DND-41 (cell line): ENCODE measurements around the gene MRPL27.

Source experiments
- ATAC-seq: fragments of 200-7000 bp; cut with Tn5 transposase; 3 replicates; pipeline ENCODE4 v1.9.1; 2021; ENCODE audit warnings: low read depth; ENCODE audit not compliant: insufficient read depth
- DNase-seq: peaks from one replicate; pipeline ENCODE4 v3.0.0-alpha.2; 2020
- H2AFZ ChIP-seq: 2 replicates; pipeline ENCODE4 v1.6.0; 2012; ENCODE audit warnings: low read depth, low read length
- H3K27ac ChIP-seq: 2 replicates; pipeline ENCODE4 v1.5.1; 2012; ENCODE audit warnings: low read length, inconsistent platforms
- H3K27me3 ChIP-seq: fragments of 200-600 bp; sonication (generic); 2 replicates; pipeline ENCODE4 v1.6.0; 2012; ENCODE audit warnings: low read length, mild to moderate bottlenecking, inconsistent platforms; ENCODE audit not compliant: insufficient read depth, poor library complexity
- H3K36me3 ChIP-seq: 2 replicates; pipeline ENCODE4 v1.5.1; 2012; ENCODE audit warnings: low read length, inconsistent platforms; ENCODE audit not compliant: insufficient read depth
- H3K4me1 ChIP-seq: 2 replicates; pipeline ENCODE4 v1.5.1; 2012; ENCODE audit warnings: mild to moderate bottlenecking, low read length; ENCODE audit not compliant: insufficient read depth
- H3K4me2 ChIP-seq: 2 replicates; pipeline ENCODE4 v1.6.0; 2012; ENCODE audit warnings: mild to moderate bottlenecking, moderate library complexity, low read length, inconsistent platforms; ENCODE audit not compliant: insufficient read depth
- H3K4me3 ChIP-seq, 2 experiments: fragments of 200-600 bp in 1 of 2; shearing (Covaris generic) in 1 of 2; 2 replicates each; pipeline ENCODE4 v1.5.1; 2012 to 2016; ENCODE audit warnings: inconsistent platforms in 2 of 2, low read length in 2 of 2, mild to moderate bottlenecking in 2 of 2, low read depth in 1 of 2, moderate library complexity in 1 of 2
- H3K79me2 ChIP-seq: 2 replicates; pipeline ENCODE4 v1.6.0; 2012; ENCODE audit warnings: low read length, inconsistent platforms; ENCODE audit not compliant: insufficient read depth
- H3K9ac ChIP-seq: 2 replicates; pipeline ENCODE4 v1.6.0; 2012; ENCODE audit warnings: low read depth, mild to moderate bottlenecking, inconsistent platforms, low read length, moderate library complexity
- H3K9me3 ChIP-seq: 2 replicates; pipeline ENCODE4 v1.5.1; 2012; ENCODE audit warnings: low read length, moderate library complexity, mild to moderate bottlenecking, inconsistent platforms; ENCODE audit not compliant: insufficient read depth, severe bottlenecking
- H4K20me1 ChIP-seq: 2 replicates; pipeline ENCODE4 v1.6.0; 2012; ENCODE audit warnings: low read length; ENCODE audit not compliant: insufficient read depth
- CTCF ChIP-seq: IDR thresholded peaks from 2 replicates; pipeline ENCODE4 v1.5.1; 2012; ENCODE audit warnings: borderline replicate concordance, low read length, moderate library complexity, mild to moderate bottlenecking; ENCODE audit not compliant: poor library complexity, severe bottlenecking; ENCODE audit errors: extremely low read depth
- EZH2 ChIP-seq: IDR thresholded peaks from 3 replicates; pipeline ENCODE4 v1.6.1; 2012; ENCODE audit warnings: borderline replicate concordance, low read depth, mild to moderate bottlenecking, moderate library complexity, low read length, inconsistent platforms; ENCODE audit not compliant: severe bottlenecking

The MRPL27 gene

DNA sequence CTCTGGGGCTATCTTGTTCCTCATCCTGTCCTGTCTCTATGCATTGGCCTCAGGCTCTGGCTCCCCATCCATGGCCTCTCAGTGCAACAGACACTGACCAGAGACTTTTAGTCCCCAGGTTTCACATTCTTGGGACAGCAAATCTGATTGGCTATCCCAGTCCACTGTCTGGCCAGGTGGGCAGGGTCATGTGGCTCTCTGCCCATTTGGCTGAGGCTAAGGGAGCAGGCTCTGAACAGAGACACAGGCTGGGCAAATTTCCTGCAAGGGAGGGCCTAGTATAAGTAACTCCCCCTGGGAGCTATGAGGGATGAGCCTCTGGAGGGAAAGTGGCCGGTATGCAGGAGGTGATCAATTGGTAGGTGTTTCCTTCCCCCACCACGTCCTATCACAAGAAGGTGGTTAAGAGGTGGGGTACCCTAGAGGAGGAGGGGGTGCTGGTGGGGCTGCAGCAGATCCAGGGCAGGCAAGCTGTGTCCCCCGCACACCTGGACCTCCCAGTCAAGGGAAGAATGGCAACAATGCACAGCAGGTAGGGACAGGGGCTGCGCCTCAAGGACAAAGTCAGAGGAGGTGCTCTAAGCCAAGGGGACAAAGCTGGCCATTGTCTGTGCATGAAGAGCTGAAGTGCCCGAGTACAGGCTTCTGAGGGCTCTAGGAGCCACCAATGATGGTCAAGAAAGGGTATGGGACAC is 13.8 kb downstream of the MRPL27 start:
- no peaks in the 10 kb centered on the region for H3K79me2 ChIP-seq
- no peak overlapping the region for H3K4me2 ChIP-seq
- ATAC-seq, result no peak
- no peak overlapping the region for H3K4me3 ChIP-seq
- no peak overlapping the region for H2AFZ ChIP-seq
- H3K4me1 ChIP-seq, result no peaks in the 10 kb centered on the region
- H3K36me3 ChIP-seq, result peaks cover 66% of the 10 kb centered on the region
- H3K27me3 ChIP-seq, result no peaks in the 10 kb centered on the region
- no peak overlapping the region for H3K27ac ChIP-seq
- H3K9ac ChIP-seq, result no peak overlapping the region
- no peak for TF ChIP-seq CTCF
- TF ChIP-seq EZH2, result no peak
- peaks cover 32% of the 10 kb centered on the region for H4K20me1 ChIP-seq
- no peaks in the 10 kb centered on the region for H3K9me3 ChIP-seq
- no peak for DNase-seq

GRCh38 chr17:50358177-50358576 is 14.8 kb downstream of the MRPL27 start:
- no peak for TF ChIP-seq CTCF
- TF ChIP-seq EZH2, result no peak
- Histone ChIP-seq H2AFZ (no peak overlapping the region), H4K20me1 (peaks cover 36% of the 10 kb centered on the region), H3K9ac (no peak overlapping the region), H3K27me3 (no peaks in the 10 kb centered on the region), H3K4me1 (no peaks in the 10 kb centered on the region), H3K27ac (no peak overlapping the region), H3K4me3 (no peak overlapping the region), H3K36me3 (peaks cover 76% of the 10 kb centered on the region), H3K79me2 (no peaks in the 10 kb centered on the region), H3K4me2 (no peak overlapping the region), H3K9me3 (no peaks in the 10 kb centered on the region)
- no peak for ATAC-seq
- no peak for DNase-seq

DNA sequence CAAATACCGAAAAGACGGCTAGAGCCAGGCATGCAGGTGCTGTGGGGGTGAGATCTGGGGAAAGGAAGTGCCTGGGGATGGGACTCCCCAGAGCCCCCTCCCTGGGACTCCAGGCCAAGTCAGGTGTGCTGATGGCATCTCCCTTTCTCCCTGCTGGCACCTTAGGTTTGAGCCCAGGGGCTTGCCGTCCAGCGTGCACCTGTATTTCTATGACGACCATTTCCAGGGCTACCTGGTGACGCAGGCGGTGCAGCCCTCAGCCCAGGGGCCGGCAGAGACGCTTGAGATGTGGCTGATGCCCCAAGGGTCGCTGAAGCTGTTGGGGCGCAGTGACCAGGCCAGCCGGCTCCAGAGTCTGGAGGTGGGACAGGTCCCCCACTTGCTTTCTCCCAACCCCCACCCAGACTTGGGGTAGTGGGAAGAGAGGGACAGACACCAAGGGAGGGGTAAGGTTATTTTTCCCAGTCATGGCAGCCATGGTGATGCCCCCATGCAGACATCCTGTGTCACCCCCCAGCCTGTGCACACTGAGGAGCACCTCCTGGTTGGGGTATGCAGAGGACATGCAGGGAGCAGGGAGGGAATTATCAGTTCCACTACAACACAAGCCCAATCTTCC is 16.0 kb downstream of the MRPL27 start:
- Histone ChIP-seq H3K27ac (no peak overlapping the region), H3K4me2 (no peak overlapping the region), H3K9me3 (no peaks in the 10 kb centered on the region), H3K4me1 (no peaks in the 10 kb centered on the region), H3K27me3 (no peaks in the 10 kb centered on the region), H3K79me2 (peaks cover 8% of the 10 kb centered on the region; the same call in 1 of the 2 replicates), H4K20me1 (peaks cover 38% of the 10 kb centered on the region), H3K36me3 (peaks cover 88% of the 10 kb centered on the region), H3K9ac (no peak overlapping the region), H3K4me3 (no peak overlapping the region), H2AFZ (no peak overlapping the region)
- DNase-seq (no peak), ATAC-seq (no peak)
- TF ChIP-seq CTCF, result no peak
- TF ChIP-seq EZH2, result no peak
